GM18498 (cell line): Measurements from ENCODE around the gene BBS4.
"Not testable (repeated sequence)": the region's sequence is repeated elsewhere in the genome, so short reads cannot be mapped to it uniquely, and the experiment has no call there.

Experiments
- ATAC-seq: cut with Tn5 transposase; IDR thresholded peaks from one replicate; pipeline ENCODE4 v1.9.1; 2021; ENCODE audit warnings: mild to moderate bottlenecking, moderate library complexity; ENCODE audit not compliant: unreplicated experiment

Gene BBS4, protein sequence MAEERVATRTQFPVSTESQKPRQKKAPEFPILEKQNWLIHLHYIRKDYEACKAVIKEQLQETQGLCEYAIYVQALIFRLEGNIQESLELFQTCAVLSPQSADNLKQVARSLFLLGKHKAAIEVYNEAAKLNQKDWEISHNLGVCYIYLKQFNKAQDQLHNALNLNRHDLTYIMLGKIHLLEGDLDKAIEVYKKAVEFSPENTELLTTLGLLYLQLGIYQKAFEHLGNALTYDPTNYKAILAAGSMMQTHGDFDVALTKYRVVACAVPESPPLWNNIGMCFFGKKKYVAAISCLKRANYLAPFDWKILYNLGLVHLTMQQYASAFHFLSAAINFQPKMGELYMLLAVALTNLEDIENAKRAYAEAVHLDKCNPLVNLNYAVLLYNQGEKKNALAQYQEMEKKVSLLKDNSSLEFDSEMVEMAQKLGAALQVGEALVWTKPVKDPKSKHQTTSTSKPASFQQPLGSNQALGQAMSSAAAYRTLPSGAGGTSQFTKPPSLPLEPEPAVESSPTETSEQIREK

GRCh38 chr15:72685925-72686794 is at the start of gene BBS4, which contains the start of gene HIGD2B:
Gene BBS4 (plus strand): TSS chr15:72686207. CDS start chr15:72686228, 21 bp downstream.
Gene HIGD2B (minus strand): TSS chr15:72686182. CDS start chr15:72676374, 9,808 bp downstream.
- ATAC-seq, result peak; percentile 97

DNA sequence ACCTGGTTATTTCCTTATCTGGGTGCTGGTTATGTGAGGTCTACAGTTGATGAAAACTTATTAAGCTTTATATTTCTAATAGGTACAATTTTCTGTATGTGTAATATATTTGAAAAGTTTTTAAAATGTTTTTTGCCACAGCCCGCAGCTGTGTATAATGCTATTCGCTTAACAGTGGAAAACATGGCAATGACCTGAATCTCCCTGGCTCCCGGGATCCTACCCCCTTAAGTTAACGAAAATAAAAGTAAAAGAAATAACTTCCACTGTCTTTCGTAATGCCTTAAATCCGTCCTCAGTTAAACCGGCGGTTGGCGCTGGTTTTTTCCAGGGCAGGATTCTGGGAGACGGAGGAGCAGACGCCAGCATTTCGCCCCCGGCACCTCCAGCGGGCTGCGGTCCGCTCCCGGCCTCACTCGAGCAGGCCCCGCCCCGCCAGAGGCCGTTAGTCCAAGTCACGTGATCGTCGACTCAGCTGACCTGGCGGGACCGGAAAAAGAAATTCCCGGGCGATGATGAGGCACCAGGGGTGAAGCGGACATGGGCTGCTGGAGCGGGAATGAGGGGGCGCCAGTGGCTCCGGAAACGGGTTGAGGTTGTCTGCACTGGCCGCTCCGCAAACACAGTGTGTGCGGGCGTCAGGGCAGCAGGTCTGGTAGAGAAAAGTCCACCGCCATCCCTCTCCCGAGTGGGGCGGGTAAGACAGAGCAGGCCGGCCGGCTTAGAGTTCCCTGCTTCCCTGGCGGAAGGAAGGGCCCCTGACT is 49.3 kb upstream of the BBS4 start:
- not testable (repeated sequence) for ATAC-seq

DNA sequence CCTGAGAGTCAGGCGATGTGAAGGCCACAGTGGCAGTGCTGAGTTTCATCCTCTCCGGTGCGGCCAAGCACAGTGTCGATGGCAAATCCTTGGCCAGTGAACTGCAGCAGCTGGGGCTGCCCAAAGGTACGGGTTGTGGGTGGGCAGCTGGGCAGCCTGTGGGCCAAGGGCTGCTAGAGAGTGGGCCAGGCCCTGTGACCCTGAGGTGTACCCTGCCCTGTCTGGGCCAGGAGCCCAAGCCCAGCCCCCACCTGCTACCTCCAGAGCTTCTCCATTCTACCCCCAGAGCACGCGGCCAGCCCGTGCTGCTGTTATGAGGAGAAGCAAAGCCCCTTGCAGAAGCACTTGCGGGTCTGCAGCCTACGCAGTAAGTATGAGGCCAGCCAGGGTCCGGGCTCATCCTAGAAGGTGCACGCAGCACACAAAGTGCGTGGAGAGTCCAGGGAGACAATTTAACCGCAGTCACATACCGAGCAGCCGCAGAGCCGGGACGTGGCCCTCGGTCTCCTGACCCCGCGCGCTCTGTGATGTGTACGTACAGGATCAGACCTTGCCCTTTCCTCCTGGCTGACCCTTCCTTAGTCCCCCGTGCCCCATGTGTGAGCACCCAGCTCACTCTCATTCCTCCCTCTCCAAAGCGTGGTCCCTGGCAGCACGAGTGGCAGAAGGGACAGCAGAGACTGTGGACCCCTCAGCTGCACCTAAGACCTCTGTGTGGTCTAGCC is 46.1 kb upstream of the BBS4 start:
- not testable (repeated sequence) for ATAC-seq

DNA sequence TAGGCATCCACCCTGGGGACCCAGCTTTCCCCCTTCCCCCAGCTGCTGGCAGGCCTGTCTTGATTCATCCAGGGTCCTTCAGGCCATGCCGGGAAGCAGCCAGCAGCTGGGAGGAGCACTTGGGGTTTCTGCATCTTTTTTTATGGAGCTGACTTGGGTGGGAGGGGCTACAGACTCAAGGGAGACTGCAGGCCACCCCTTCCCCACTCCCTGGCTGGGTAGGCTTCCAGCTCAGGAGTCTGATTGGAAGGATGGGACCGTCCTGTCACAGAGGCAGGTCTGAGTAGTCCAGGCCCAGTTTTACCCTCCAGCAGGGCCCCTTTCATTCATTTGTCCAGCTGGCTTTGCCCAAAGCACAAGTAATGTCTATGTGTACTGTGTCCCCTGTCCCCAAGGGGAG is 43.7 kb upstream of the BBS4 start:
- ATAC-seq, result not testable (repeated sequence)

DNA sequence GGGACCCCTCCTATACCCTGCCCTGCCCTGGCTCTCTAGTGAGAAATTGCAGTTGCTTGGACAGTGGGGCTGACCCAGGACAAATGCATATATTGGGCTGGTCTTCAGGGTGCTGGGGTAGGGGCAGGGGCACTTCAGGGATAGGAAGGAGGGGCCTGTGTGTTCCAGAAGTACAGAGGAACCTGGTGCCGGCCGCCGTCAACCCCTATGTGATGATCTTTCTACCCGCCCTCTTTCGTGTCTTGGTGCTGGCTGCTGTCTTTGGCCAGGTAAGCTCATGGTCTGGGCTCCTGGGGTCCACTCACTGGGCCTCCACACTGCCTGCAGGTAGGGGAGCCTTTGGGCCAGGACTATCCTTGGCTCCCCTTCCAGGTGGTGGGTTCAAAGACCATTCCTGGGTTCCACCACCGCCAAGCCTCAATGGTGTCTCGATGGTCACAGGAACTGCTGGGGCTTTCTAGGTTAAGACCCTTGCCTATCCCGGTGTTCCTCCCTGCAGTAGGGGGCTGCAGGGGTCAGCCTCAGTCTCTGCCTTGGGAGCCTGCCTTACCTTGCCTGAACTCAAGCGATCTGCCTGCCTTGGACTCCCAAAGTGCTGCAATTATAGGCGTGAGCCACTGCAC is 37.3 kb upstream of the BBS4 start:
- not testable (repeated sequence) for ATAC-seq

- ATAC-seq, result not testable (repeated sequence)
Measured at GRCh38 chr15:72654397-72654796, 31.6 kb upstream of the BBS4 start, which contains the start of gene GOLGA6B. Gene GOLGA6B (plus strand): TSS chr15:72654697. CDS start chr15:72654738, 41 bp downstream.

DNA sequence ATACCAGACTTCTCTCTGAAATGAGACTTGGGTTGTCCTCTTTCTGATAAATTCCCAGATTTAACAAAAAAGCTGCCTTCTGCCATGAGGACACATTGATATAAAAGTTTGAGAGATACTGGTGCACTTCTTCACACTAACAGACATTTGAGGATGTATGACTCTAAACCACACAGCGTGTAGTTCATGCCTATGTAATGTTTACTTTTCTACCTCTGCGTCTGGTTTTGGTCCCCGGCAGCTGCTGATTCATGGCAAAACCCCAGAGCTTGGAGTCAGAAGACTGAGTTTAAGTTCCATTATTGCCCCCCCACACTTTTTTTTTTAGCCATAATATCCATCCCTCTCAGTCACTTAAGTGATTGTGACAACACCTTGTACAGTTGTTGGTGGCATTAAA is 30.0 kb upstream of the BBS4 start:
- ATAC-seq, result not testable (repeated sequence)

DNA sequence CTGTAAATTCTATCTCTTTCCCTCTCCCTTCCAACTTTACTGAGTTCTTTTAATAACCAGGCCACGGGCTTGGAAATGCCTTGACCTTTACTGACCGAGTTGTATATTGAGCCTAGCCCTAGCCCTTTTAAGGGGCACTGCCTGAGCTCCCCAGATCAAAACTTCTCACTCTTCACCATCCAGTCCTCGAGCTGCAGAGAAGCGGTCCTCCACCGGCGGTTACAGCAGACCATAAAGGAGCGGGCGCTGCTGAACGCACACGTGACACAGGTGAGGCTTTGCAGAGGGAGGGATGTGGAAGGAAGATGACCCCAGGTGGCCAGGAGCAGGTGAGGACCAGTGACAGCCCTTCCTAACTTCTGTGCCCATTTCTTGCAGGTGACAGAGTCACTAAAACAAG is 24.9 kb upstream of the BBS4 start:
- not testable (repeated sequence) for ATAC-seq

DNA sequence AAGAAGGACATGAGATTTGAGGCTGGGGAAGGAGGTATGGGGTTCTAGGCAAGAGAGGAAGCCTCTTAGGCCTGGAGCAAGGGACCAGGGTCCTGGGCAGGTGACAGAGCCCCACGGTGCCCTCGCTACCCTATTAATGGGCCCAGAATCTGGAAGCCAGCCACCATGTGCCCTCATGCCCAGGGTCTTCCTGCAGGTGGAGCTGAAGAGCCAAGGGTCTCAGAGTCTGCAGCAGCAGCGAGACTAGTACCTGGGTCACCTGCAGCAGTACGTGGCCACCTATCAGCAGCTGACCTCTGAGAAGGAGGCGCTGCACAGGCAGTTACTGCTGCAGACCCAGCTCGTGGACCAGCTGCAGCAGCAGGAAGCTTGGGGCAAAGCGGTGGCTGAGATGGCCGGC is 22.1 kb upstream of the BBS4 start:
- ATAC-seq, result not testable (repeated sequence)

- ATAC-seq, result not testable (repeated sequence)
Measured at GRCh38 chr15:72665706-72666105, 20.3 kb upstream of the BBS4 start.

GRCh38 chr15:72669803-72670202 is 16.2 kb upstream of the BBS4 start:
- not testable (repeated sequence) for ATAC-seq

GRCh38 chr15:72670656-72671352 is 15.2 kb upstream of the BBS4 start:
- ATAC-seq, result peak; percentile 87

DNA sequence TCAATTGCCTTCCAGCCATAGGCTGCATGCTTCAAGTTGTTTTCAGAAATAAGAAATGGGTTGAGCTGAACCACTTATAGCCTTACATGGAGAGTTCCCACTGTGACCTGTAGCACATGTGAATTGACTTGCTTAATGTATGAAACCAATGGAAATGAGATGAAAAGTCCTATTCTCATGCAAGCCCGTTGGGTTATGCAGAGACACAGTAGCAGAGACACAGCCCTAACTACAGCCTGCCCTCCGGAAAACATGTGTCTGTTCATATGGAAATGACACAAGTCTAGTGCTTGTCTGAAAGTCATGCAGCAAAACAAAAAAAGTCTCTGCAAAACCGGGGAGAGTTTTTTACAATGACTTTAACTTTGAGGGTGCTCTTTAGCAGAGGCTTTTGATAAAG is 14.5 kb upstream of the BBS4 start:
- ATAC-seq, result no peak

- no peak for ATAC-seq
Measured at GRCh38 chr15:72676838-72677237, 9.2 kb upstream of the BBS4 start.

DNA sequence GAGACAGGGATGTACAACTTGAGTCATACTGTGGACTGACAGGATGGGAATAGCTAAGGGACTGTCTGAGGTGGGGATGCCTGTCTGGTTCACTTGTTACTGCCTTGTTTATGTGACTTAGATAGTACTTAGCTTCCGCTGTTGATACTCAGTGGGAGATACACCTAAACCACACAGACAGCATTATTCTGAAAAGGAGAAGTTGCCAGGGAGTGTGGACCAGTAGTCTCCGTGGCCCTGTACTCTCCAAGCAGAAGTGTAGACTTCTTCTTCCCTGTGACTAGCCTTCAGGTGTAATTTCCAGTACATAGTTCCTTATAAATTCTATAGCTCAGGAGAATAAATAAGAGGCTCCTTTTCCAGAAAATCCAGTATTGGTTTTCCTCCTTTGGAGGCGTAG is 5.1 kb upstream of the BBS4 start:
- no peak for ATAC-seq

- ATAC-seq, result no peak
Measured at GRCh38 chr15:72682772-72683171, 3.2 kb upstream of the BBS4 start.

DNA sequence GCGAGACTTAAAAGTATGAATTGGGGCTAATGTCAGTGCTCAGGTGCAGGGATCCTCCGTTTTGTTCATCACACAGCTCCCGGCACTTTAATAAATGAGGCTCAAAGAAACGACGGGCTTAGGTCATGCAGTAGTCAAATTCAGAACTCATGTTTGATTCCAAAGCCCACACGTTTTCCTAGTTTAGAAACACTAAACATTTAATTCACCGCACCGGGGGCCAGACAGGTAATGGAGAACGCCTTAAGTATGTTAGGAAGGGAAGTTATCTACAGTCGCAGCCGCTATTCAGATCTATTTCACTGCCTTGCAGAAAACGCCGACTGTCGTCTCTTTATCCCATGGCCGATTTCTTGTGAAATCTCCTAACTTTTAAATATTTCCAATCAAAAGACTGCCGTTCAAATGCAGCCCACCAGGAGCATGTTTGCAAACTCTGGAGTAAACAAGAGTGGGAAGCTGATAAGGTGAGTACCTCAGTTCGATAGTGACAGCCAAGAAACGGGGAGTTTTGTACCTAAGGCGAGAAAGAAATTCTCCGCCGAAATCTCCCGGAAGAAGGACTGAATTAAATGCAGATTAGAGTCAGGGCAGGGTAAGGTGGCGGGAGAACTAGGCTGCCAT is 594 bp upstream of the BBS4 start:
- no peak for ATAC-seq

DNA sequence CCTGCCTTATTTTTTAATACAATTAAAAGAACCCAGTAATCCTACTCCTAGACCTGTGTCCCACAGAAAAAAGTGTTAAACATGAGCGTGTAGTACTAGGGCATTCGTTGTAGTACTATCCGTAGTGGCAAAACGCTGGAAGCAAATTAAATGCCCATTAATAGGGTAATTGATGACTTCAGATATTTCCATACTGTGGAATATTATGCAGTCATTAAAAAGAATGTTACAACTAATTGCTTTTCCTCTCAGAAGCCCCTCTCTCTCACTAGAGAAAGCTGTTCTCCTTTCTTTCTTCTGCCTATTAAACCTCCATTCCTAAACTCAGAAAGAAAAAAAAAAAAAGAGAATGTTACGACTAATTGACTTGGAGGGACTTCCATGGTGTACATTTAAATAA is 2.7 kb downstream of the BBS4 start:
- ATAC-seq, result no peak
